Measurements from ENCODE around the gene ACER2.

GRCh38 chr9:19432473-19432872, 23.7 kb downstream of the ACER2 start:
- TF ChIP-seq POLR2A (IDR thresholded peaks at IDR 0.05) = no peak
- no peak for TF ChIP-seq CTCF (IDR thresholded peaks at IDR 0.05)

Data from Peyer's patch (tissue), 4 donors.